K562 treated with DMSO at 1 percent for 48 hours (cell line): ENCODE results near the gene CAMK2D. TPM values are rescaled to one million over a fixed set of nuclear protein-coding genes. Genes with fewer than 3 reads are reported as not detected.

Experiments used
- total RNA-seq: library from RNA; unstranded; fragments of 300-600 nt; gene quantifications from 2 replicates; pipeline ENCODE4 v1.2.3, GENCODE V29; 2022; ENCODE audit warnings: low replicate concordance; ENCODE audit errors: extremely low read depth

The CAMK2D gene
- not detected in 2 replicates for total RNA-seq

DNA sequence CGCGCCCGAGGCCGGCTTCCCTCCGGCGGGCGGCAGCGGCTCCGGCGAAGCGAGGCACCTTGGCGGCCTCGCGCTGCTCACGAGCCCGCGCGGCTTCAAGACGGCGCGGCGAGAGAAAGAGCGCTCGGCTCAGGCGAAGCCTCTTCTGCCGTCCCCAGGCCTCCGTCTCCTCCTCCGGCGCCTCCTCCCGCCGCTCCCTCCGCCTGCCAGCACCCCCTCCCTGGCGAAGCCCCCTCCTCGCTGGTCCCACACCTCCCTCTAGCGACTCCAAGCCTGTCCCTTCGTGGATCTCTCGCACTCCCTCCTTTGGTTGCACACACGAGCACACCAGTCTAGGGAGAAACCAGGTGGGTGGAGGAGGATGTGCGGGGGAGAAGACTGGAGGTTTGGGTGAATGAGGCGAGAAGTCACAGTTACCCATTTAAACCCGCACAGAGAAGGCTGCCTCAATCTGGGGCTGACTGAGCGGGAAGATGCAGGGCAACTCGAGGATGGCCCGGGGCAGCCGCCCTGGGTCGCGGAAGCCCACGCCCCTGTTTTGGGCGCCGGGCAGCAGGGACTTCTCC lies at the start of gene CAMK2D:
Gene CAMK2D (minus strand): TSS at position 119 of the 566 bp plus-strand sequence. CDS start 670 bp downstream, outside the sequence.

Other genes with a start within 250 kb of the CAMK2D start
- gene ARSJ, start 217.9 kb upstream of the CAMK2D start, total RNA-seq: not detected in 2 replicates